GM08714 (cell line): Measurements from ENCODE around the gene IPO13.
A peak's percentile ranks its signal among the peaks of the same experiment; 100 is the strongest.

Experiments
- H3K4me3 ChIP-seq: fragments of 200-500 bp; sonication (Bioruptor generic); 2 replicates; pipeline ENCODE4 v1.5.1; 2014; ENCODE audit warnings: mild to moderate bottlenecking, low read length, inconsistent platforms
- ZNF274 ChIP-seq: IDR thresholded peaks from 2 replicates; pipeline ENCODE4 v1.6.1; 2012; ENCODE audit warnings: mild to moderate bottlenecking, low read depth, low read length

Gene IPO13

GRCh38 chr1:43935711-43936427 is 10.9 kb upstream of the IPO13 start:
- TF ChIP-seq ZNF274 = no peak
- no peak overlapping the region for H3K4me3 ChIP-seq

- H3K4me3 ChIP-seq = no peak overlapping the region
Observed at GRCh38 chr1:43936431-43937151, 10.2 kb upstream of the IPO13 start.

GRCh38 chr1:43937179-43937865 is 9.4 kb upstream of the IPO13 start:
- TF ChIP-seq ZNF274 = no peak

More at GRCh38 chr1:43936431-43937151, 10.2 kb upstream of the IPO13 start:
- no peak for TF ChIP-seq ZNF274

GRCh38 chr1:43938383-43938782 is 8.4 kb upstream of the IPO13 start:
- H3K4me3 ChIP-seq = no peak overlapping the region
- no peak for TF ChIP-seq ZNF274

More at GRCh38 chr1:43937179-43937865, 9.4 kb upstream of the IPO13 start:
- H3K4me3 ChIP-seq = no peak overlapping the region

- no peak overlapping the region for H3K4me3 ChIP-seq
- TF ChIP-seq ZNF274 = no peak
Observed at GRCh38 chr1:43938892-43939587, 7.7 kb upstream of the IPO13 start.

GRCh38 chr1:43942411-43942810 is 4.3 kb upstream of the IPO13 start:
- H3K4me3 ChIP-seq = no peak overlapping the region
- no peak for TF ChIP-seq ZNF274

GRCh38 chr1:43944860-43945259 is 1.9 kb upstream of the IPO13 start:
- no peak overlapping the region for H3K4me3 ChIP-seq
- no peak for TF ChIP-seq ZNF274

- peak overlapping the region; percentile 70 for H3K4me3 ChIP-seq
- no peak for TF ChIP-seq ZNF274
Observed at GRCh38 chr1:43945674-43946235, 995 bp upstream of the IPO13 start.

GRCh38 chr1:43947061-43947873 is 517 bp downstream of the IPO13 start:
- no peak for TF ChIP-seq ZNF274
- H3K4me3 ChIP-seq = peak overlapping the region; percentile 70

- TF ChIP-seq ZNF274 = no peak
- H3K4me3 ChIP-seq = peak overlapping the region; percentile 70
Observed at GRCh38 chr1:43947874-43948437, 1.2 kb downstream of the IPO13 start.

- TF ChIP-seq ZNF274 = no peak
- no peak overlapping the region for H3K4me3 ChIP-seq
Observed at GRCh38 chr1:43949678-43950077, 2.9 kb downstream of the IPO13 start.

- TF ChIP-seq ZNF274 = no peak
- no peak overlapping the region for H3K4me3 ChIP-seq
Observed at GRCh38 chr1:43951021-43951985, 4.6 kb downstream of the IPO13 start.
